HG02870 (cell line): ENCODE results near the gene MT1M.
"Not testable (repeated sequence)": the region's sequence is repeated elsewhere in the genome, so short reads cannot be mapped to it uniquely, and the experiment has no call there.

ENCODE experiments used
- ATAC-seq: cut with Tn5 transposase; IDR thresholded peaks from one replicate; pipeline ENCODE4 v1.9.1; 2021; ENCODE audit warnings: mild to moderate bottlenecking, moderate library complexity; ENCODE audit not compliant: unreplicated experiment

MT1M gene

GRCh38 chr16:56632156-56632847, at the start of gene MT1M:
Gene MT1M, plus strand, starts transcription at chr16:56632659. Its CDS starts 73 bp downstream, at chr16:56632732.
- ATAC-seq, result no peak

- ATAC-seq, result not testable (repeated sequence)
Observed at GRCh38 chr16:56582911-56583310, 49.5 kb upstream of the MT1M start.

GRCh38 chr16:56583351-56584168, 48.9 kb upstream of the MT1M start:
- ATAC-seq, result no peak

- no peak for ATAC-seq
Observed at GRCh38 chr16:56584276-56584675, 48.2 kb upstream of the MT1M start.

- no peak for ATAC-seq
Observed at GRCh38 chr16:56588781-56589140, 43.7 kb upstream of the MT1M start.

- ATAC-seq, result no peak
Observed at GRCh38 chr16:56589141-56590039, 43.1 kb upstream of the MT1M start, which contains the start of gene MT3. Gene MT3, plus strand, starts transcription at chr16:56589528. Its CDS starts 63 bp downstream, at chr16:56589591.

- ATAC-seq, result no peak
Observed at GRCh38 chr16:56591377-56592060, 40.9 kb upstream of the MT1M start.

GRCh38 chr16:56593573-56594291, 38.7 kb upstream of the MT1M start:
- no peak for ATAC-seq

GRCh38 chr16:56594292-56594619, 38.2 kb upstream of the MT1M start:
- ATAC-seq, result no peak

GRCh38 chr16:56600398-56600999, 32.0 kb upstream of the MT1M start:
- ATAC-seq, result no peak

- no peak for ATAC-seq
Observed at GRCh38 chr16:56601325-56601724, 31.1 kb upstream of the MT1M start.

GRCh38 chr16:56603589-56603988, 28.9 kb upstream of the MT1M start:
- no peak for ATAC-seq

GRCh38 chr16:56604966-56605365, 27.5 kb upstream of the MT1M start:
- no peak for ATAC-seq

- no peak for ATAC-seq
Observed at GRCh38 chr16:56605475-56605874, 27.0 kb upstream of the MT1M start.

- ATAC-seq, result no peak
Observed at GRCh38 chr16:56606071-56606475, 26.4 kb upstream of the MT1M start.

GRCh38 chr16:56606476-56607108, 25.9 kb upstream of the MT1M start:
- ATAC-seq, result no peak

- ATAC-seq, result no peak
Observed at GRCh38 chr16:56607109-56607618, 25.3 kb upstream of the MT1M start.

GRCh38 chr16:56607675-56608042, 24.8 kb upstream of the MT1M start:
- ATAC-seq, result no peak
